IMR-90 (cell line): ENCODE data around the gene TMEFF1.

ENCODE experiments used
- FOS ChIP-seq: fragments of 150-350 bp; IDR thresholded peaks from 2 replicates; pipeline ENCODE4 v1.6.1; 2016; ENCODE audit warnings: low read depth, low read length
- MAFK ChIP-seq: IDR thresholded peaks from 2 replicates; pipeline ENCODE4 v1.6.1; 2012; ENCODE audit warnings: low read depth, low read length, improper control_type of control experiment
- MXI1 ChIP-seq: IDR thresholded peaks from 2 replicates; pipeline ENCODE4 v1.6.1; 2012; ENCODE audit warnings: low read depth, mild to moderate bottlenecking, low read length, moderate library complexity, borderline replicate concordance
- POLR2A ChIP-seq: IDR thresholded peaks from 2 replicates; pipeline ENCODE4 v1.6.1; 2012; ENCODE audit warnings: mild to moderate bottlenecking, low read depth, low read length
- RAD21 ChIP-seq: IDR thresholded peaks from 2 replicates; pipeline ENCODE4 v1.6.1; 2012; ENCODE audit warnings: low read length, improper control_type of control experiment
- RCOR1 ChIP-seq: IDR thresholded peaks from 2 replicates; pipeline ENCODE4 v1.6.1; 2012; ENCODE audit warnings: mild to moderate bottlenecking, low read length, improper control_type of control experiment; ENCODE audit not compliant: insufficient replicate concordance
- SMC3 ChIP-seq: fragments of 150-350 bp; IDR thresholded peaks from 2 replicates; pipeline ENCODE4 v1.6.1; 2016; ENCODE audit warnings: low read depth, mild to moderate bottlenecking, antibody characterized with exemption, low read length, moderate library complexity
- TF ChIP-seq, protein P1 (sequence below): conservative IDR thresholded peaks from 2 replicates; pipeline ENCODE4 v1.5.1; 2012; ENCODE audit warnings: mild to moderate bottlenecking, low read depth, low read length, improper control_type of control experiment
- TF ChIP-seq, protein P2 (sequence below): fragments of 150-350 bp; IDR thresholded peaks from 2 replicates; pipeline ENCODE4 v1.6.1; 2016; ENCODE audit warnings: low read depth, mild to moderate bottlenecking, low read length, moderate library complexity, borderline replicate concordance

DNA sequence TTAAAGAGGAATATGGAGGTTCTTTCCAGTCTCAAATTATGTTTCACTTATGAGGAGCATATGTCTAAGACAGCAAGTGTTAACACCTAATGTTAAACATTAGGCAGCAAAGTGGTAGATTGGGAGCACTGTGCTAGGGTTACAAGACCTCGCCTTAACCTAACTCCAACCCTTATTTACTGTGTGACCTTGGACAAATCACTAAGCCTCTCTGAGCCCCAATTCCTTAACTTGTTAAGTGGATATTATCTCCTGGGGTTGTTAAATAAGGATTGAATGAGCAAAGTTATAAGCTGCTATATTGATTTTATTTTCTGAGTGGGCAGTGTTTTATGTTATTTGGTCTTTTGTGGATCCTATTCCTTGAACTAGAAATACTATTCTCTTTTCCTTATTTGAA lies 38.3 kb downstream of the TMEFF1 start:
- TF ChIP-seq POLR2A (no peak), MAFK (no peak), FOS (no peak), SMC3 (no peak), RAD21 (no peak), MXI1 (no peak), RCOR1 (no peak)
- TF ChIP-seq, protein P1, sequence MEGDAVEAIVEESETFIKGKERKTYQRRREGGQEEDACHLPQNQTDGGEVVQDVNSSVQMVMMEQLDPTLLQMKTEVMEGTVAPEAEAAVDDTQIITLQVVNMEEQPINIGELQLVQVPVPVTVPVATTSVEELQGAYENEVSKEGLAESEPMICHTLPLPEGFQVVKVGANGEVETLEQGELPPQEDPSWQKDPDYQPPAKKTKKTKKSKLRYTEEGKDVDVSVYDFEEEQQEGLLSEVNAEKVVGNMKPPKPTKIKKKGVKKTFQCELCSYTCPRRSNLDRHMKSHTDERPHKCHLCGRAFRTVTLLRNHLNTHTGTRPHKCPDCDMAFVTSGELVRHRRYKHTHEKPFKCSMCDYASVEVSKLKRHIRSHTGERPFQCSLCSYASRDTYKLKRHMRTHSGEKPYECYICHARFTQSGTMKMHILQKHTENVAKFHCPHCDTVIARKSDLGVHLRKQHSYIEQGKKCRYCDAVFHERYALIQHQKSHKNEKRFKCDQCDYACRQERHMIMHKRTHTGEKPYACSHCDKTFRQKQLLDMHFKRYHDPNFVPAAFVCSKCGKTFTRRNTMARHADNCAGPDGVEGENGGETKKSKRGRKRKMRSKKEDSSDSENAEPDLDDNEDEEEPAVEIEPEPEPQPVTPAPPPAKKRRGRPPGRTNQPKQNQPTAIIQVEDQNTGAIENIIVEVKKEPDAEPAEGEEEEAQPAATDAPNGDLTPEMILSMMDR = no peak
- TF ChIP-seq, protein P2, sequence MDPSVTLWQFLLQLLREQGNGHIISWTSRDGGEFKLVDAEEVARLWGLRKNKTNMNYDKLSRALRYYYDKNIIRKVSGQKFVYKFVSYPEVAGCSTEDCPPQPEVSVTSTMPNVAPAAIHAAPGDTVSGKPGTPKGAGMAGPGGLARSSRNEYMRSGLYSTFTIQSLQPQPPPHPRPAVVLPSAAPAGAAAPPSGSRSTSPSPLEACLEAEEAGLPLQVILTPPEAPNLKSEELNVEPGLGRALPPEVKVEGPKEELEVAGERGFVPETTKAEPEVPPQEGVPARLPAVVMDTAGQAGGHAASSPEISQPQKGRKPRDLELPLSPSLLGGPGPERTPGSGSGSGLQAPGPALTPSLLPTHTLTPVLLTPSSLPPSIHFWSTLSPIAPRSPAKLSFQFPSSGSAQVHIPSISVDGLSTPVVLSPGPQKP = no peak
